GM12878 (cell line): ENCODE measurements around the gene P3R3URF. TPM values are rescaled to one million over a fixed set of nuclear protein-coding genes. Genes with fewer than 3 reads are reported as not detected.

Source experiments
- ATAC-seq: fragments of 200-7000 bp; cut with Tn5 transposase; 3 replicates; pipeline ENCODE4 v1.9.1; 2020; ENCODE audit warnings: mild to moderate bottlenecking, moderate library complexity
- BruUV-seq: library from RNA; stranded (reverse); fragments of 400-500 nt; replicated peaks from 2 replicates; lab custom pipeline; 2021; lab: Mats Ljungman, UMichigan
- CTCF ChIA-PET: fragments of 300-600 bp; sonication (Branson Sonifier 250); formaldehyde crosslinking; extraction: SDS; loops from one replicate; lab custom pipeline; 2021; ENCODE audit warnings: inconsistent platforms; lab: Yijun Ruan, JAX
- POLR2A ChIA-PET: fragments of 350-600 bp; formaldehyde crosslinking; extraction: SDS; loops from one replicate; lab custom pipeline; 2021; ENCODE audit warnings: inconsistent platforms; lab: Charles Lee
- RAD21 ChIA-PET: fragments of 300-600 bp; sonication (Branson Sonifier 250); formaldehyde crosslinking; loops from one replicate; lab custom pipeline; 2023; ENCODE audit warnings: antibody characterized with exemption; ENCODE audit not compliant: unreplicated experiment; lab: Charles Lee
- SMC1A ChIA-PET: fragments of 300-600 bp; sonication (Branson Sonifier 250); formaldehyde crosslinking; loops from one replicate; lab custom pipeline; 2023; ENCODE audit not compliant: unreplicated experiment, uncharacterized antibody; lab: Charles Lee
- DNase-seq: peaks from one replicate; pipeline ENCODE4 v3.0.0-alpha.2; 2011; ENCODE audit warnings: low read depth, low spot score
- FAIRE-seq: peaks from 3 replicates; lab custom pipeline; 2011; peaks lifted over from hg19 to GRCh38; lab: Jason Lieb, UNC
- H2AFZ ChIP-seq: 2 replicates; pipeline ENCODE4 v1.6.0; 2011; ENCODE audit warnings: low read depth, low read length, control low read depth; ENCODE audit not compliant: control insufficient read depth
- H3K27ac ChIP-seq: 2 replicates; pipeline ENCODE4 v1.5.1; 2011; ENCODE audit warnings: control low read depth; ENCODE audit not compliant: control insufficient read depth, insufficient read depth
- H3K27me3 ChIP-seq, 2 experiments: replicated peaks in 1 of 2; 2 replicates each; pipeline versions ENCODE4 v1.6.0 to v1.6.1; 2011; ENCODE audit warnings: low read length in 1 of 2; ENCODE audit not compliant: control insufficient read depth in 2 of 2, insufficient read depth in 2 of 2
- H3K36me3 ChIP-seq, 2 experiments: 2 replicates each; pipeline ENCODE4 v1.5.1; 2011; ENCODE audit warnings: low read length in 1 of 2; ENCODE audit not compliant: control insufficient read depth in 2 of 2, insufficient read depth in 2 of 2
- H3K4me1 ChIP-seq: 2 replicates; pipeline ENCODE4 v1.6.1; 2011; ENCODE audit warnings: mild to moderate bottlenecking, low read length, moderate library complexity, mixed read lengths; ENCODE audit not compliant: control insufficient read depth, insufficient read depth
- H3K4me2 ChIP-seq: 2 replicates; pipeline ENCODE4 v1.6.0; 2011; ENCODE audit warnings: control low read depth; ENCODE audit not compliant: control insufficient read depth, insufficient read depth
- H3K4me3 ChIP-seq: fragments of 200-600 bp; sonication (generic); 2 replicates; pipeline ENCODE4 v1.5.1; 2016
- H3K79me2 ChIP-seq: 2 replicates; pipeline ENCODE4 v1.6.0; 2011; ENCODE audit warnings: low read length; ENCODE audit not compliant: control insufficient read depth, insufficient read depth
- H3K9ac ChIP-seq: 2 replicates; pipeline ENCODE4 v1.8.0; 2011; ENCODE audit warnings: low read length, control low read depth, mixed read lengths; ENCODE audit not compliant: control insufficient read depth, insufficient read depth
- H3K9me3 ChIP-seq: replicated peaks from 3 replicates; pipeline ENCODE4 v1.5.1; 2011; ENCODE audit warnings: mild to moderate bottlenecking, low read length; ENCODE audit not compliant: control insufficient read depth, insufficient read depth
- H4K20me1 ChIP-seq: 2 replicates; pipeline ENCODE4 v1.6.0; 2011; ENCODE audit not compliant: control insufficient read depth, insufficient read depth
- CHD4 ChIP-seq: fragments of 200-600 bp; sonication (generic); IDR thresholded peaks from 2 replicates; pipeline ENCODE4 v1.6.1; 2016; ENCODE audit warnings: mild to moderate bottlenecking
- EZH2 ChIP-seq: IDR thresholded peaks from 2 replicates; pipeline ENCODE4 v1.6.1; 2012; ENCODE audit warnings: low read depth, mild to moderate bottlenecking, control low read depth, inconsistent platforms, low read length, borderline replicate concordance; ENCODE audit not compliant: control insufficient read depth
- GABPA ChIP-seq: IDR thresholded peaks from 2 replicates; pipeline ENCODE4 v1.6.1; 2014; ENCODE audit warnings: antibody characterized with exemption, low read depth, mild to moderate bottlenecking, inconsistent platforms
- HDGF ChIP-seq: fragments of 450-650 bp; IDR thresholded peaks from 2 replicates; pipeline ENCODE4 v1.6.1; 2016; ENCODE audit warnings: antibody characterized with exemption
- JUND ChIP-seq: IDR thresholded peaks from 2 replicates; pipeline ENCODE4 v1.6.1; 2012; ENCODE audit warnings: low read depth, mild to moderate bottlenecking, low read length, improper control_type of control experiment, moderate library complexity
- MYC ChIP-seq: IDR thresholded peaks from 2 replicates; pipeline ENCODE4 v1.6.1; 2011; ENCODE audit warnings: mild to moderate bottlenecking, low read length, moderate library complexity, inconsistent platforms; ENCODE audit not compliant: insufficient read depth, insufficient replicate concordance, insufficient read length, severe bottlenecking
- PML ChIP-seq: IDR thresholded peaks from 2 replicates; pipeline ENCODE4 v1.6.1; 2012; ENCODE audit warnings: low read length, inconsistent platforms
- SMAD5 ChIP-seq: IDR thresholded peaks from 2 replicates; pipeline ENCODE4 v1.6.1; 2016; ENCODE audit warnings: antibody characterized with exemption, low read depth
- STAT1 ChIP-seq: fragments of 450-650 bp; conservative IDR thresholded peaks from 2 replicates; pipeline ENCODE4 v1.6.1; 2014; ENCODE audit warnings: antibody characterized with exemption, mild to moderate bottlenecking
- STAT3 ChIP-seq: IDR thresholded peaks from 2 replicates; pipeline ENCODE4 v1.6.1; 2011; ENCODE audit warnings: low read depth, low read length, improper control_type of control experiment
- ZBTB11 ChIP-seq: fragments of 450-650 bp; formaldehyde crosslinking; IDR thresholded peaks from 2 replicates; pipeline ENCODE4 v1.5.0; 2022; ENCODE audit warnings: mild to moderate bottlenecking, missing genetic modification characterization
- ZBTB33 ChIP-seq: fragments of 450-650 bp; IDR thresholded peaks from 2 replicates; pipeline ENCODE4 v1.6.1; 2017; ENCODE audit warnings: mild to moderate bottlenecking
- WGBS: methylation state at CpG from one replicate; pipeline ENCODE4 v1.1.6; 2016; ENCODE audit warnings: low lambda C conversion rate; ENCODE audit not compliant: insufficient replicate concordance, insufficient coverage; ENCODE audit errors: missing lambda C conversion rate; 5-methylcytosine and 5-hydroxymethylcytosine counted together
- in situ Hi-C: fragments of 300-500 bp; cut with MboI; formaldehyde crosslinking; loops from 9 replicates; pipeline ENCODE4 v1.14.3; 2018; ENCODE audit warnings: mixed read lengths
- intact Hi-C: fragments of 100-400 bp; cut with micrococcal nuclease; formaldehyde crosslinking; loops from one replicate; pipeline ENCODE4 v1.14.2; 2022; ENCODE audit not compliant: unreplicated experiment
- polyA plus RNA-seq, 11 experiments: library from polyadenylated mRNA; depleted of rRNA in 4 of 11; unstranded in 6 of 11; stranded (reverse) in 5 of 11; fragments of >200 nt; fragmentation: Nextera tagmentation in 4 of 11; fragmentation: Illumina TruSeq in 1 of 11; extraction: Ambion mirVana in 4 of 11; extraction: Trizol in 1 of 11; gene quantifications; 1 replicate in 1 of 11; 2 replicates in 10 of 11; pipeline versions ENCODE4 v1.2.1 to v1.2.3, GENCODE V29; 2011 to 2016; ENCODE audit warnings: inconsistent platforms in 2 of 11, missing spikeins in 2 of 11, low read depth in 1 of 11
- total RNA-seq, 4 experiments: library from RNA; depleted of rRNA in 3 of 4; stranded (reverse); fragments of >200 nt in 3 of 4; fragmentation: Illumina TruSeq in 1 of 4; extraction: Trizol in 1 of 4; gene quantifications; 2 replicates each; pipeline versions ENCODE4 v1.2.1 to v1.2.3, GENCODE V29; 2013 to 2021
- TF ChIP-seq, protein P1 (sequence below): fragments of 150-350 bp; IDR thresholded peaks from 2 replicates; pipeline ENCODE4 v1.6.1; 2014; ENCODE audit warnings: mild to moderate bottlenecking, low read depth, low read length
- TF ChIP-seq, protein P2 (sequence below): fragments of 150-350 bp; IDR thresholded peaks from 2 replicates; pipeline ENCODE4 v1.6.1; 2016; ENCODE audit warnings: low read depth, low read length

The P3R3URF gene
- total and polyA plus RNA-seq, 10 of the 15 experiments (the other 5 are each of a cell fraction or from before 2014, with no cell fraction given), result not detected

DNA sequence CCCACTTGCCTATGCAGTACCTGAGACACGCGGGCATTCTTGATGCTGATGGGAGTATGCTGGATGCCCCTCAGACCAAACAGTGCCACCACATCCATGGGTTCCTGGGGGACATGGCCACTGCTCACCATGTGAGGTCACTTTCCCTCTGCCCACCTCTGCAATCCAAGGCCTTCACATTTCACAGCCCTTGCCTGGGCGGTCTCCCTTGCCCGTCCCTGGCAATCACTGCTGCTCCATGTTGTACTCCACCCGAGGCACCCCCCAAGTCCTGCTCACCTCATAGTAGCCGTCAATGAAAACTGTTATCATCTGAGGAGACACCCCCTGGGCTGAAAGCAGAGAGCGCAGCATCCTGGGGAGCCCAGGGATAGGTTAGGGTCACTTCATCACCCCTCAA lies 17.0 kb upstream of the P3R3URF start:
- DNase-seq, result no peak
- in situ Hi-C loops, result no loop called here
- BruUV-seq, result no TSS peak
- WGBS, result 86% methylated on average over 7 of the region's 7 CpGs
- H2AFZ ChIP-seq, result no peak overlapping the region
- no peaks in the 10 kb centered on the region for H3K27me3 ChIP-seq
- H3K4me2 ChIP-seq, result no peak overlapping the region
- peaks cover 6% of the 10 kb centered on the region for H3K79me2 ChIP-seq
- SMC1A ChIA-PET, result no interaction called here
- no peak for ATAC-seq
- H3K4me1 ChIP-seq, result peaks cover 6% of the 10 kb centered on the region
- CTCF ChIA-PET, result interaction anchor here (1.3 kb wide), 1 partner anchor 30 kb away, joined by 4 read pairs; no protein-coding TSS in a partner anchor
- RAD21 ChIA-PET, result no interaction called here
- POLR2A ChIA-PET, result no interaction called here
- peaks cover 5 to 7% of the 10 kb centered on the region in 2 experiments; a peak in 3 of 4 replicates for H3K36me3 ChIP-seq
- TF ChIP-seq HDGF (no peak), ZBTB11 (CRISPR knock-in tag) (no peak), EZH2 (no peak), JUND (no peak), MYC (no peak), SMAD5 (no peak), CHD4 (no peak), STAT1 (no peak), PML (no peak), GABPA (no peak), ZBTB33 (no peak), STAT3 (no peak)
- TF ChIP-seq, protein P1, sequence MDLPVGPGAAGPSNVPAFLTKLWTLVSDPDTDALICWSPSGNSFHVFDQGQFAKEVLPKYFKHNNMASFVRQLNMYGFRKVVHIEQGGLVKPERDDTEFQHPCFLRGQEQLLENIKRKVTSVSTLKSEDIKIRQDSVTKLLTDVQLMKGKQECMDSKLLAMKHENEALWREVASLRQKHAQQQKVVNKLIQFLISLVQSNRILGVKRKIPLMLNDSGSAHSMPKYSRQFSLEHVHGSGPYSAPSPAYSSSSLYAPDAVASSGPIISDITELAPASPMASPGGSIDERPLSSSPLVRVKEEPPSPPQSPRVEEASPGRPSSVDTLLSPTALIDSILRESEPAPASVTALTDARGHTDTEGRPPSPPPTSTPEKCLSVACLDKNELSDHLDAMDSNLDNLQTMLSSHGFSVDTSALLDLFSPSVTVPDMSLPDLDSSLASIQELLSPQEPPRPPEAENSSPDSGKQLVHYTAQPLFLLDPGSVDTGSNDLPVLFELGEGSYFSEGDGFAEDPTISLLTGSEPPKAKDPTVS, result no peak
- TF ChIP-seq, protein P2, sequence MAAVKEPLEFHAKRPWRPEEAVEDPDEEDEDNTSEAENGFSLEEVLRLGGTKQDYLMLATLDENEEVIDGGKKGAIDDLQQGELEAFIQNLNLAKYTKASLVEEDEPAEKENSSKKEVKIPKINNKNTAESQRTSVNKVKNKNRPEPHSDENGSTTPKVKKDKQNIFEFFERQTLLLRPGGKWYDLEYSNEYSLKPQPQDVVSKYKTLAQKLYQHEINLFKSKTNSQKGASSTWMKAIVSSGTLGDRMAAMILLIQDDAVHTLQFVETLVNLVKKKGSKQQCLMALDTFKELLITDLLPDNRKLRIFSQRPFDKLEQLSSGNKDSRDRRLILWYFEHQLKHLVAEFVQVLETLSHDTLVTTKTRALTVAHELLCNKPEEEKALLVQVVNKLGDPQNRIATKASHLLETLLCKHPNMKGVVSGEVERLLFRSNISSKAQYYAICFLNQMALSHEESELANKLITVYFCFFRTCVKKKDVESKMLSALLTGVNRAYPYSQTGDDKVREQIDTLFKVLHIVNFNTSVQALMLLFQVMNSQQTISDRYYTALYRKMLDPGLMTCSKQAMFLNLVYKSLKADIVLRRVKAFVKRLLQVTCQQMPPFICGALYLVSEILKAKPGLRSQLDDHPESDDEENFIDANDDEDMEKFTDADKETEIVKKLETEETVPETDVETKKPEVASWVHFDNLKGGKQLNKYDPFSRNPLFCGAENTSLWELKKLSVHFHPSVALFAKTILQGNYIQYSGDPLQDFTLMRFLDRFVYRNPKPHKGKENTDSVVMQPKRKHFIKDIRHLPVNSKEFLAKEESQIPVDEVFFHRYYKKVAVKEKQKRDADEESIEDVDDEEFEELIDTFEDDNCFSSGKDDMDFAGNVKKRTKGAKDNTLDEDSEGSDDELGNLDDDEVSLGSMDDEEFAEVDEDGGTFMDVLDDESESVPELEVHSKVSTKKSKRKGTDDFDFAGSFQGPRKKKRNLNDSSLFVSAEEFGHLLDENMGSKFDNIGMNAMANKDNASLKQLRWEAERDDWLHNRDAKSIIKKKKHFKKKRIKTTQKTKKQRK, result no peak
- intact Hi-C loops, result no loop called here
- H3K9me3 ChIP-seq, result no peaks in the 10 kb centered on the region
- H3K9ac ChIP-seq, result no peak overlapping the region
- no peak for FAIRE-seq
- H4K20me1 ChIP-seq, result no peaks in the 10 kb centered on the region
- H3K4me3 ChIP-seq, result no peak overlapping the region
- no peak overlapping the region for H3K27ac ChIP-seq
